ENCODE data around the gene GORASP1. TPM values are rescaled to one million over a fixed set of nuclear protein-coding genes. Genes with fewer than 3 reads are reported as not detected.

GORASP1 gene
- total and polyA plus RNA-seq, 2 of the 13 experiments (the other 11 are each of a cell fraction or from before 2014, with no cell fraction given): 36.4 to 39.8 TPM

GRCh38 chr3:39107388-39108199 is at the start of gene GORASP1, which contains the start of gene TTC21A (continued):
- TF ChIP-seq TEF (CRISPR knock-in tag; IDR thresholded peaks at IDR 0.05) (no peak), NCOA2 (CRISPR knock-in tag; IDR thresholded peaks at IDR 0.05) (no peak; the same call in 1 of the 2 replicates), ZNF251 (CRISPR knock-in tag; IDR thresholded peaks at IDR 0.05) (no peak), KLF13 (CRISPR knock-in tag; IDR thresholded peaks at IDR 0.05) (0 out of 2 replicates have a peak, but pooled peaks have one; percentile 70), E2F5 (CRISPR knock-in tag; conservative IDR thresholded peaks at IDR 0.05) (no peak), KIAA2018 (CRISPR knock-in tag; IDR thresholded peaks at IDR 0.05; ENCODE audit: borderline replicate concordance) (no peak), SIN3B (IDR thresholded peaks at IDR 0.05; ENCODE audit: low read length) (no peak), ZNF207 (IDR thresholded peaks at IDR 0.05; ENCODE audit: borderline replicate concordance) (no peak), SMARCE1 (IDR thresholded peaks at IDR 0.05; ENCODE audit: borderline replicate concordance) (no peak), PRDM10 (CRISPR knock-in tag; IDR thresholded peaks at IDR 0.05; ENCODE audit: low read depth) (no peak), ZNF234 (CRISPR knock-in tag; conservative IDR thresholded peaks at IDR 0.05) (no peak), SOX5 (CRISPR knock-in tag; IDR thresholded peaks at IDR 0.05; ENCODE audit: borderline replicate concordance) (no peak), WIZ (CRISPR knock-in tag; IDR thresholded peaks at IDR 0.05) (no peak), TRIM24 (CRISPR knock-in tag; IDR thresholded peaks at IDR 0.05) (no peak), NFKBIZ (CRISPR knock-in tag; IDR thresholded peaks at IDR 0.05) (no peak), POLR2G (IDR thresholded peaks at IDR 0.05; ENCODE audit: low read depth, low read length) (peak; percentile 75)
